Mononuclear cell (primary cell): ENCODE results near the gene NTN1. TPM values are rescaled to one million over a fixed set of nuclear protein-coding genes. Genes with fewer than 3 reads are reported as not detected.
A peak's percentile ranks its signal among the peaks of the same experiment; 100 is the strongest.
"Not testable (repeated sequence)": the region's sequence is repeated elsewhere in the genome, so short reads cannot be mapped to it uniquely, and the experiment has no call there.

Experiments used
- H3K27me3 ChIP-seq: 2 replicates; pipeline ENCODE4 v1.6.0; 2011; ENCODE audit warnings: low read length, control low read depth; ENCODE audit not compliant: insufficient read depth
- H3K4me1 ChIP-seq: 2 replicates; pipeline ENCODE4 v1.5.1; 2011; ENCODE audit warnings: mild to moderate bottlenecking, low read length, control low read depth; ENCODE audit not compliant: insufficient read depth
- H3K4me3 ChIP-seq: 2 replicates; pipeline ENCODE4 v1.5.1; 2011; ENCODE audit warnings: mild to moderate bottlenecking, low read length, moderate library complexity
- H3K9me3 ChIP-seq: 2 replicates; pipeline ENCODE4 v1.5.1; 2011; ENCODE audit warnings: low read depth, mild to moderate bottlenecking, control low read depth, low read length
- total RNA-seq: library from RNA; depleted of rRNA; stranded (reverse); fragments of >200 nt; gene quantifications from one replicate; pipeline ENCODE4 v1.2.3, GENCODE V29; 2012

NTN1 gene
- 0.21 TPM for total RNA-seq

DNA sequence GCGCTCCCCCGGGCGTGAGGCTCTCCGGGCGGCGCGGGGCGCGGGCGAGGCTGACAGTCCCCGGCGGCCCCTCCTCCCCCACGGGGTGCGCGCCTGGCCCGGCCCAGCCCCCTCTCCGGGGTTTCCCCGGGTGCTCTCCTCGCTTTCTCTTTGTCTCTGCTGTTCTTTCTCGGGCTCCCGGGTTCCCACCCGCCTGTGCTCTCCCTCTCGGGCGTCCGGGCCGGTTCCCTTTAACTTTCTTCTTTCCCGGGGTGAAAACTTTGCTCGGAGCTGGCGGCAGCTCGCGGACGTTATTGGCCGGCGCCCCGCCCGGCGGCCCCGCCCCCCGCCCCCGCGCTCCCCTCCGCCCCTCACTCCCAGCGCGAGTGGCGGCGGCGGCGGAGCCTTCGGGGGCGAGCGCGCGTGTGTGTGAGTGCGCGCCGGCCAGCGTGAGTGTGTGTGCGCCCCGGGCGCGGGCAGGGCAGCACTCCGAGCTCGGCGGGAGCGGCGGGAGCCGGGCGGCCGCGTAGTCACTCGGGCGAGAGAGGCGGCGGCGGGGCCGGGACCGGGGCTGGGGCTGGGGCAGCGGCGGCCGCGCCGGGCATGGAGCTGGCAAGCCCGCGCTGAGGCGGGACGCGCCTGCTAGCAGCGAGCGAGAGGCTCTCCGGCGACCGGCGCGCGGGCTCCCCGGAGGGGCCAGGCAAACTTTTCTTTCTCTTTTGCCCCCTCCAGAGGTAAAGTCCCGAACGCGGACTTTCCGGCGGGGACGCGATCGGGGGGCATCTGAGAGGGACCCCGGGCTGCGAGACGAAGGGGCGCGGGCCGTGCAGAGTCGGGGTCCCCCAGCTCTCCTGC lies at the start of gene NTN1:
TSS of gene NTN1 (plus strand) at position 353 of the 834 bp plus-strand sequence. CDS start 864 bp downstream, outside the sequence.
- peak within 1 kb of the TSS; percentile 29 for H3K4me3 ChIP-seq
- peaks cover 29% of the 10 kb centered on the region for H3K4me1 ChIP-seq
- peaks cover 80% of the 10 kb centered on the region for H3K27me3 ChIP-seq
- H3K9me3 ChIP-seq, result no peaks in the 10 kb centered on the region

DNA sequence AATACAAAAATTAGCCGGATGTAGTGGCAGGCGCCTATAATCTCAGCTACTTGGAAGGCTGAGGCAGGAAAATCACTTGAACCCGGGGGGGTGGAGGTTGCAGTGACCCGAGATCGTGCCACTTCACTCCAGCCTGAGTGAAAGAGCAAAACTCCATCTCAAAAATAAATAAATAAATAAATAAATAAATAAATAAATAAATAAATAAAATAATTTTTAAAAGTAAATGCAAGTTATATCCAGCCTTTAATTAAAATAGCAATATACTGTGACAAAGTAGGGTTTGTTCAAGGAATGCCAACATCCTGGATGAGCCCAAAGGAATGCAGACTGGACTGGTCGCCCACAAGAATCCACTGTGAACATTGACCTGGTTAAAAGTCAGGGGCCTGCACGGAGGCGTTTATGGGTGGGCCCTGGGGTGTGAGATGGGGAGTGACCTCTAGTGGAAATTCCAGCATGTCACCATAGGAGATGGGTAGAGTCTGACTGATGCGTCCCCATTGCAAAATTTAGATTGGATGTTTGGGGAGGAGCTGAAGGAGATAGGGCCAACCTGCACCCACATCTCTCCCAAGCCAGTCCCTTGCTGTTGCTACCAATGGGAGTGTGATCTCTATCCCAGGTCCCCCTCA lies 46.1 kb upstream of the NTN1 start:
- Histone ChIP-seq H3K9me3 (no peaks in the 10 kb centered on the region), H3K4me3 (no peak overlapping the region), H3K27me3 (no peaks in the 10 kb centered on the region), H3K4me1 (no peaks in the 10 kb centered on the region)

DNA sequence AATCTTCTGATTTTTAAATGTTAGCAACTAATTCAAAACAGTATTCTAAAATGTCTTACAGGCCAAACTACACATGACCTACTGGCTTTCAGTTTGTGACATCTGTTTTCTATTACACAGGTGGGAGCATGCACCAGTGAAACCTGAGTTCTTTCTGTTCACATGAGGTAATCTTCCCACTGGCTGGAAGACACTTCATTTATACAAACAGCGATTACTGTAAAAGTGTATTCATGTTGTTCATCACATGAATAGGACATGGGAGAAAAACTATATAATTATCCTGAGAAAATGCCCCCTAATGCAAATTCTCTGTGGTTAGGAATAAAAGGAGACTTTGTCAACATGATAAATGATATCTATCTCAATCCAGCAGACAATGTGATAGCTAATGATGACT lies 44.7 kb upstream of the NTN1 start:
- Histone ChIP-seq H3K4me1 (no peaks in the 10 kb centered on the region), H3K9me3 (no peaks in the 10 kb centered on the region), H3K4me3 (no peak overlapping the region), H3K27me3 (no peaks in the 10 kb centered on the region)

DNA sequence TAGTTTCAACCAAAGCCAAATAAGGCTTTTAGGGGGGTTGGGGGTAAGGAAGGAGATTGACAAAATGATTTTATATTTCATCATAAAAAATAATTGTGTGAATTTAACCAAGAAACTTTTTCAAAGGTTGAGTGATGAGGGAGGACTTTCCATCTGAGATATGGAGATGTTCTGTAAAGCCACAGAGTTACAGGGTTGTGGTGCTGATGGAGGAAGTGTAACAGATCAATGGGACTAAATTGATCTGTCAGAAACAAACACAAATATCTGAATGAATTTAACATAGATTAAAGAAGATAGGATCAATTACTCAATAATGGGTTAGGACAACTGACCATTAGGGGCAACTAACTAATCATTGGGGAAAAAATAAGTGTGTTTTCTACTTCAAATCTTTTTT lies 41.6 kb upstream of the NTN1 start:
- Histone ChIP-seq H3K27me3 (no peaks in the 10 kb centered on the region), H3K9me3 (no peaks in the 10 kb centered on the region), H3K4me3 (no peak overlapping the region), H3K4me1 (peaks cover under 1% of the 10 kb centered on the region)

DNA sequence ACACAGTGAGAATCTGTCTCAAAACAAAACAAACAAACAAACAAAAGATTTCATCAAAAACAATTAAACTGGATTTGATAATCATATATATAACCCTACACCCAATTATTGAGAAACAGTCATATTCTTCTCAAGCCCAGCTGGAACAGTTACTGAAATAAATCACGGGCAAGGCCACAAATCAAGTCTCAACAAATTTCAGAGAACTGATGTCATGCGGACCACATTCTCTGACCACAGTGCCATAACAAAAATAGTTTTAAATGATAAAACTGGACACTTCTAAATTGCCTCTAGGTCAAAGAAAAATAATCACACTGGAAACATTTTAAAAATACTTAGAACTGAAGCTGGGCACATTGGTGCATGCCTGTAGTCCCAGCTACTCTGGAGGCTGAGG lies 39.9 kb upstream of the NTN1 start:
- H3K4me3 ChIP-seq, result no peak overlapping the region
- no peaks in the 10 kb centered on the region for H3K9me3 ChIP-seq
- peaks cover 16% of the 10 kb centered on the region for H3K4me1 ChIP-seq
- H3K27me3 ChIP-seq, result no peaks in the 10 kb centered on the region

DNA sequence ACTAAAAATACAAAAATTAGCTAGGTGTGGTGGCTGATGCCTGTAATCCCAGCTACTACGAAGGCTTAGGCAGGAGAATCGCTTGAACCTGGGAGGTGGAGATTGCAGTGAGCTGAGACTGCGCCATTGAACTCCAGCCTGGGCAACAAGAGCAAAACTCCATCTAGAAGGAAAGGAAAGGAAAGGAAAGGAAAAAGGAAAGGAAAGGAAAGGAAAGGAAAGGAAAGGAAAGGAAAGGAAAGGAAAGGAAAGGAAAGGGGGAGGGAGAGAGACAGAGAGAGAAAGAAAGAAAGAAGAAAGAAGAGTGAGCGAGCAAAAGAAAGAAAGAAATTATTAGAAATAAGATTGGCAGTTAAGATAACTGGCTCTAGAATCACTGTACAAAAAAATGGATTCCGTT lies 37.1 kb upstream of the NTN1 start:
- H3K4me1 ChIP-seq, result peaks cover 16% of the 10 kb centered on the region
- not testable (repeated sequence) for H3K9me3 ChIP-seq, H3K27me3 ChIP-seq, H3K4me3 ChIP-seq

DNA sequence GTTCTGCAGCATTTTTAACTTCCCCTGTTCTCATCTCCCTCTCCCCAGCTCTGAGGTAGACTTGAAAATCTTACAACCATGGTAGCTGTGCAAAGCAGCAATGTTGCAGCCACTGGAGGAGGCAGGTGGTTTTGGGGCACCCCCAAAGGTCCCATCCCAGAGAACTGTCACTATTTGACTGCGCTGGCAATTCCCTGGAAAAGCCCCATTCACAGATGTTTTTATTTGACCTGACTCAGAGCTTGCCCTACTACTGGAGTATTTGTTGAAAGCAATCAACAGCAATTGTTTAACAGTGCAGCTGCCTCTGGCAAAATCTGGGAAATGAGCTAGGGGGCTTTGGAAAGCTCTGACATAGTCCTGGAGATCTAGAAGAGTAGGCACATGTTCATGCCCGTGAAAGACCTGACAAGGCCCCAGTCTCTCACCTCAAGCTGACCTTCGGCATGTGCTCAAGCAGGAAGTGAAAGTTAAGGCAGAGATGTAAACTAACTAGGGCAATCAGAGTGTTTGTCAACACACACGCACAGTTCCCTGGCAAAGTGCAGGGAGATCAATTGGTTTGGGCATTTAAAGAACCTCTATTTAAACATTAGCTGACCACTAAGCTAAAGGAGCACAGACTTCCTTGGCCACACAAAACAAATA lies 36.1 kb upstream of the NTN1 start:
- no peak overlapping the region for H3K4me3 ChIP-seq
- no peaks in the 10 kb centered on the region for H3K9me3 ChIP-seq
- H3K27me3 ChIP-seq, result no peaks in the 10 kb centered on the region
- peaks cover 16% of the 10 kb centered on the region for H3K4me1 ChIP-seq

DNA sequence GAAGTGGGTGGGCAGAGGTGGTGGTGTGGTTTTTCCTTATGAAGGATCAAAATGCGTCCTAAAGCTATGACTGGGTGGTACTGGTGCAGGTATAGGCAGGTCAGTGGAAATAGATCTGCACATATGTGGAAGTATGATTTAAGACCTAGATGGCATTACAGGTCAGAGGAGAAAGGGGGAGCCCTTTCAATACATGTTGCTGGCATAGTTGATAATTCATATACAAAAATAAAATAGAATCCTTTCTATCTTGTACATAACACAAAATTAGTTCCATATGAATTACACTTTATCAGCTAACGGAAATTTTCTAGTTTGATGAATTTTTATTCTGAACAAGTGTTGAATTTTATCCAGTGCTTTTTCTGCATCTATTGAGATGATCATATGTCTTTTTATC lies 35.0 kb upstream of the NTN1 start:
- H3K27me3 ChIP-seq, result no peaks in the 10 kb centered on the region
- peaks cover 16% of the 10 kb centered on the region for H3K4me1 ChIP-seq
- H3K9me3 ChIP-seq, result no peaks in the 10 kb centered on the region
- no peak overlapping the region for H3K4me3 ChIP-seq

DNA sequence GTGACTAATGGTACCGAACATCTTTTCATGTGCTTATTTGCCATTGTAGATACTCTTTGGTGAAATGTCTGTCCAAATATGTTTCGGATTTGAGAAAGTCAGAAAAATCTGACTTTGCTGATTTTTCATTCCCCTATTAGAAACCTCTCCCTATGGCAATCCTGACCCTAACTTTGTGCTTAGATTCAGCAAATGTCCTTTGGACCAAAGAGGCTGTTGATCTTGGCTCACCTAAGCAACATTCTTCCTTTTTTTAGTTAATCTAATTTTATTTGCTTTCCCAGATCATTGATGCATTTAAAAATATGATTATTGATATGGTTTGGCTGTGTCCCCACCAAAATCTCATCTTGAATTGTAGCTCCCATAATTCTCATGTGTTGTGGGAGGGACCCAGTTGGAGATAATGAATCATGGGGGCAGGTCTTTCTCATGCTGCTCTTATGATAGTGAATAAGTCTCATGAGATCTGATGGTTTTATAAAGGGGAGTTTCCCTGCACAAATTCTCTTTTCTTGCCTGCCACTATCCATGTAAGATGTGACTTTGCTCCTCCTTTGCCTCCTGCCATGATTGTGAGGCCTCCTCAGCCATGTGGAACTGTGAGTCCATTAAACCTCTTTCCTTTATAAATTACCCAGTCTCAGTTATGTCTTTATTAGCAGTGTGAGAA lies 32.9 kb upstream of the NTN1 start:
- H3K4me1 ChIP-seq, result peaks cover 23% of the 10 kb centered on the region

DNA sequence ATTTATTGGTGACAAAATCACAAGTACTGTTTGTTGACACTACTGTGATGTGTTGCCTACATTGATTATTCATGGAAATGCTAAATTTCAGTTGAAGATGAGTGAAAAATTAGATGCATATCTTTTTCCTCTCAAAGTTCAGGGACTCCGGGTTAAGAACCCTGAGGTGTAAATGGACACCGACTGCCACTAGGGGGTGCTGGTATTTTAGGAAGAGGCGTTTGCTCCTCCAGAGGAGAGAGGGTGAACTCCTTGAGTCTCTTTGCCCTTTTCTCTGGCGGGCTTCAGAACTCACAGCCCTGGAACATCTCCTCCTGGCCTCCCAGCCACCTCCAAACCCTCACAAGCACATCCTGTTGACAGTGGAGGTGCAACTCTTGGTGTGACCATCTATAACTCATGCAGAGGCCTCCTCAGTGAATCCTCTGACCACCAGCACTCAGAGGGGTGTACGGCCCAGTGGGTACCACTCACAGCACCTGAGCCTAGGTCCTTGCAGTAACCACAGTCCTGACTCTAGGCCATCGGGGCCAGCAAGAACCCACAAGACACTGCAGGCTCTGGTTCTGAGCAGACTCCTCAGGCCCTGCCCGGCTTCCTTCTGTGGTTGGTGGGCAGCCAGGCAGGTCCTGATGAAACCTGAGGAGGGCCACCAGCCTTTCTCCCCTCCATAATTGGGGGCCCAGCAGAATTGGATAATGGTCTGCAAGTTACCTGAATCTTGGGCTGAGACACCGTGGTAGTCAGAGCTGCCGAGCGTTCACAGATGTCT lies 29.6 kb upstream of the NTN1 start:
- H3K4me1 ChIP-seq, result peaks cover 7% of the 10 kb centered on the region
- no peaks in the 10 kb centered on the region for H3K27me3 ChIP-seq

More for the DNA sequence above, 32.9 kb upstream of the NTN1 start:
- not testable (repeated sequence) for H3K27me3 ChIP-seq, H3K4me3 ChIP-seq, H3K9me3 ChIP-seq

DNA sequence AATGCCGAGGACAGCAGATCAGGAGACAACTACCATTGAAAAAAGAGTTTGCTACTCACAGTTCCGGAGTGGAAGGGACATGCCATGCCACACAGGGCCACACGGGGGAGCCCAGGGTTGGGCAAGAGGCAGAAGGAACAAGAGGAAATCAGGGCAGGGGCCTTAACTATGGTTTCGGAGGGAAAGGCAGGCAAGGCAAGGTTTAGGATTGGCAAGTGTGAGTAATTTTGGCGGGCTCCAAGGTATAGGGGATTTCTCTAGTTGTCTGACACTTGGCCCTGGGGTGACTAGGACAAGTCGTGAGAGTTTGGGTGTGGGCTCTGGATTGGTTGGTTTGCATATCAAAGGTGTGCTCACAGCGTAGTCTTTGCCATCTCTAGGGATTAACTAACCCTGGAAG lies 27.0 kb upstream of the NTN1 start:
- peaks cover 3% of the 10 kb centered on the region for H3K27me3 ChIP-seq
- H3K4me1 ChIP-seq, result peaks cover 7% of the 10 kb centered on the region
- no peaks in the 10 kb centered on the region for H3K9me3 ChIP-seq
- H3K4me3 ChIP-seq, result no peak overlapping the region

More for the DNA sequence above, 29.6 kb upstream of the NTN1 start:
- no peak overlapping the region for H3K4me3 ChIP-seq
- no peaks in the 10 kb centered on the region for H3K9me3 ChIP-seq

DNA sequence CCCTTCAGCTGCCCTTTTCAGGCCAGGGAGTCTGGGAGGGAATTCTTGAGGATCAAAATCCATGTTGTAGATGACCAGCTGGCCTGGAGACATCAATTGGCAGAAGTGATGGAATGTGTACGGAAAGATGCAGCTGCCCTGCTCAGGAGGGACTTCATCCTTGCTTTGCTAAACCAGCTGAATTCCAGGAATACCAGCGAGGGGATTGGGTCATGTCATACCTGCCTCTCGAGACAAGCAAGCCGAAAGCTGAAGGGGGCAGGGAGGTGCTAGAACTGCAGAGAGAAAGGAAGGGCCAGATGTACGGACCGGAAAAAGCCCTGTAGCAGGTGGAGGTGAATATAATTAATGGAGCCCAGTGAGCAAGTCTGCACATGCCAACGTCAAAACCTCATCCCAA lies 25.6 kb upstream of the NTN1 start:
- no peak overlapping the region for H3K4me3 ChIP-seq
- H3K9me3 ChIP-seq, result no peaks in the 10 kb centered on the region
- H3K4me1 ChIP-seq, result peaks cover 7% of the 10 kb centered on the region
- H3K27me3 ChIP-seq, result peaks cover 17% of the 10 kb centered on the region

DNA sequence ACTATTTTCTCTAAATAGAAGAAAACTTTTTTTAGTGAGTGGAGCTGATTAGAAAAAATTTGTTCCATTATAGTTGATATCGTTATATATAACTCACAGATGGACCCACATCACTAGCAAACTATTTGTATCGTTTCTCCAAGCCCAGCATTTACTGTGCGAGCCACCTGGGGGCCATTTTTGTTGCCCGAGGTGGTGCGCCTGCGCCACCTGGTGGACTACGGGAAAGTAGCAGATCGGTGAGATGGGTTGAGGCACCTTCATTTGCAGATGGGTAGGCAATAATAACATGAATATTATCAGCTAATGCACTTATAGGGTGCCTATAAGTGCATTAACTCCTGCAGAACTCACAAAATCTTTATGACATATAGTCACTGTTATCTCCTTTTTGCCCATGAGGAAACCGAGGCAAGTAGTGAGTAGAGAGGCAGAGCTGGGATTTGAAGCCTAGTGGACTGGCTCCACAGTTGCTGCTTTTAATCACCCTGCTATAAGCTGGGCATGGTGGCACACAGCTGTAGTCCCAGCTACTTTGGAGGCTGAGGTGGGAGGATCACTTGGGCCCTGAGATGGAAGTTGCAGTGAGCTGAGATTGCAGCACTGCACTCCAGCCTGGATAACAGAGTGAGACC lies 23.2 kb upstream of the NTN1 start:
- peaks cover 16% of the 10 kb centered on the region for H3K4me1 ChIP-seq
- no peak overlapping the region for H3K4me3 ChIP-seq
- H3K9me3 ChIP-seq, result no peaks in the 10 kb centered on the region
- H3K27me3 ChIP-seq, result peaks cover 36% of the 10 kb centered on the region

DNA sequence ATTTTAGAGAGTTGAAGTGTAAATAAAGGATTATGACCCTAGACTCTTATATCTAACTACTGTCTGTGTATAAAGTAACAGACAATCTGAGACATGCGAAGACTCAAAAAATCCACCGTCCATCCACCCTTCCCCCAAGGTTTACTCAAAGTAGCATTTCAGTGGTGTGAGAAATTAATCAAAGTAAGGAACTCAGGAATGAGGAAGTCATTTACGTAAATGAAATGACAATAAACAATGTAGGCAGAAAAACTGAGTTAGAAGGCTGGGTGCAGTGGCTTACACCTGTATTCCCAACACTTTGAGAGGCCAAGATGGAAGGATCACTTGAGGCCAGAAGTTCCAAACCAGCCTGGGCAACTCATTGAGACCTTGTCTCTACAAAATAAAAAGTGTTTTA lies 19.8 kb upstream of the NTN1 start:
- Histone ChIP-seq H3K27me3 (peaks cover 63% of the 10 kb centered on the region), H3K9me3 (no peaks in the 10 kb centered on the region), H3K4me3 (no peak overlapping the region), H3K4me1 (peaks cover 29% of the 10 kb centered on the region)
